ENCODE data around the gene NFATC3.

NFATC3 gene

DNA sequence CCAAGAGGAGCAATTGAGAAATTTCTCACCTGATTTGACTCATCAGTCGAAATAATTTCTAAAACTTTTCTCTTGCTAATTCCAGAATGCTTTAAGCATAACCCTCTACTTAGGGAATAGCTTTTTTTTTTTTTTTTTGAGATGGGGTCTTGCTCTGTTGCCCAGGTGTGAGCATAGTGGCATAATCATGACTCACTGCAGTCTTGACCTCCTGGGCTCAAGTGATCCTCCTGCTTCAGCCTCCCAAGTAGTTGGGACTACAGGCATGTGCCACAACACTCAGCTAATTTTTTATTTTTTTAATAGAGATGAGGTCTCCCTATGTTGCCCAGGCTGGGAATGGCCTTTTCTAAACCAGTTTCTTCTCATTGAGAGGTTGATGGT lies 13.7 kb upstream of the NFATC3 start:
- Histone ChIP-seq H3K27ac (replicated peaks) (no peak overlapping the region), H3K27me3 (ENCODE audit: insufficient read depth, poor library complexity, severe bottlenecking) (no peaks in the 10 kb centered on the region), H3K4me3 (replicated peaks; ENCODE audit: insufficient read depth, low read length) (no peak overlapping the region)
- DNase-seq (ENCODE audit: low read depth in 1 of 2, low spot score in 1 of 2) = no peak
- TF ChIP-seq POLR2AphosphoS5 (IDR thresholded peaks at IDR 0.05; ENCODE audit: low read depth) (no peak), SPI1 (IDR thresholded peaks at IDR 0.05; ENCODE audit: borderline replicate concordance, low read depth) (no peak), GABPA (IDR thresholded peaks at IDR 0.05; ENCODE audit: low read depth) (no peak)
- TF ChIP-seq, protein P1, sequence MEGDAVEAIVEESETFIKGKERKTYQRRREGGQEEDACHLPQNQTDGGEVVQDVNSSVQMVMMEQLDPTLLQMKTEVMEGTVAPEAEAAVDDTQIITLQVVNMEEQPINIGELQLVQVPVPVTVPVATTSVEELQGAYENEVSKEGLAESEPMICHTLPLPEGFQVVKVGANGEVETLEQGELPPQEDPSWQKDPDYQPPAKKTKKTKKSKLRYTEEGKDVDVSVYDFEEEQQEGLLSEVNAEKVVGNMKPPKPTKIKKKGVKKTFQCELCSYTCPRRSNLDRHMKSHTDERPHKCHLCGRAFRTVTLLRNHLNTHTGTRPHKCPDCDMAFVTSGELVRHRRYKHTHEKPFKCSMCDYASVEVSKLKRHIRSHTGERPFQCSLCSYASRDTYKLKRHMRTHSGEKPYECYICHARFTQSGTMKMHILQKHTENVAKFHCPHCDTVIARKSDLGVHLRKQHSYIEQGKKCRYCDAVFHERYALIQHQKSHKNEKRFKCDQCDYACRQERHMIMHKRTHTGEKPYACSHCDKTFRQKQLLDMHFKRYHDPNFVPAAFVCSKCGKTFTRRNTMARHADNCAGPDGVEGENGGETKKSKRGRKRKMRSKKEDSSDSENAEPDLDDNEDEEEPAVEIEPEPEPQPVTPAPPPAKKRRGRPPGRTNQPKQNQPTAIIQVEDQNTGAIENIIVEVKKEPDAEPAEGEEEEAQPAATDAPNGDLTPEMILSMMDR (IDR thresholded peaks at IDR 0.05; ENCODE audit: insufficient read depth, low read length) = no peak
- TF ChIP-seq, protein P2, sequence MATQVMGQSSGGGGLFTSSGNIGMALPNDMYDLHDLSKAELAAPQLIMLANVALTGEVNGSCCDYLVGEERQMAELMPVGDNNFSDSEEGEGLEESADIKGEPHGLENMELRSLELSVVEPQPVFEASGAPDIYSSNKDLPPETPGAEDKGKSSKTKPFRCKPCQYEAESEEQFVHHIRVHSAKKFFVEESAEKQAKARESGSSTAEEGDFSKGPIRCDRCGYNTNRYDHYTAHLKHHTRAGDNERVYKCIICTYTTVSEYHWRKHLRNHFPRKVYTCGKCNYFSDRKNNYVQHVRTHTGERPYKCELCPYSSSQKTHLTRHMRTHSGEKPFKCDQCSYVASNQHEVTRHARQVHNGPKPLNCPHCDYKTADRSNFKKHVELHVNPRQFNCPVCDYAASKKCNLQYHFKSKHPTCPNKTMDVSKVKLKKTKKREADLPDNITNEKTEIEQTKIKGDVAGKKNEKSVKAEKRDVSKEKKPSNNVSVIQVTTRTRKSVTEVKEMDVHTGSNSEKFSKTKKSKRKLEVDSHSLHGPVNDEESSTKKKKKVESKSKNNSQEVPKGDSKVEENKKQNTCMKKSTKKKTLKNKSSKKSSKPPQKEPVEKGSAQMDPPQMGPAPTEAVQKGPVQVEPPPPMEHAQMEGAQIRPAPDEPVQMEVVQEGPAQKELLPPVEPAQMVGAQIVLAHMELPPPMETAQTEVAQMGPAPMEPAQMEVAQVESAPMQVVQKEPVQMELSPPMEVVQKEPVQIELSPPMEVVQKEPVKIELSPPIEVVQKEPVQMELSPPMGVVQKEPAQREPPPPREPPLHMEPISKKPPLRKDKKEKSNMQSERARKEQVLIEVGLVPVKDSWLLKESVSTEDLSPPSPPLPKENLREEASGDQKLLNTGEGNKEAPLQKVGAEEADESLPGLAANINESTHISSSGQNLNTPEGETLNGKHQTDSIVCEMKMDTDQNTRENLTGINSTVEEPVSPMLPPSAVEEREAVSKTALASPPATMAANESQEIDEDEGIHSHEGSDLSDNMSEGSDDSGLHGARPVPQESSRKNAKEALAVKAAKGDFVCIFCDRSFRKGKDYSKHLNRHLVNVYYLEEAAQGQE (IDR thresholded peaks at IDR 0.05; ENCODE audit: insufficient replicate concordance, low read depth) = no peak

DNA sequence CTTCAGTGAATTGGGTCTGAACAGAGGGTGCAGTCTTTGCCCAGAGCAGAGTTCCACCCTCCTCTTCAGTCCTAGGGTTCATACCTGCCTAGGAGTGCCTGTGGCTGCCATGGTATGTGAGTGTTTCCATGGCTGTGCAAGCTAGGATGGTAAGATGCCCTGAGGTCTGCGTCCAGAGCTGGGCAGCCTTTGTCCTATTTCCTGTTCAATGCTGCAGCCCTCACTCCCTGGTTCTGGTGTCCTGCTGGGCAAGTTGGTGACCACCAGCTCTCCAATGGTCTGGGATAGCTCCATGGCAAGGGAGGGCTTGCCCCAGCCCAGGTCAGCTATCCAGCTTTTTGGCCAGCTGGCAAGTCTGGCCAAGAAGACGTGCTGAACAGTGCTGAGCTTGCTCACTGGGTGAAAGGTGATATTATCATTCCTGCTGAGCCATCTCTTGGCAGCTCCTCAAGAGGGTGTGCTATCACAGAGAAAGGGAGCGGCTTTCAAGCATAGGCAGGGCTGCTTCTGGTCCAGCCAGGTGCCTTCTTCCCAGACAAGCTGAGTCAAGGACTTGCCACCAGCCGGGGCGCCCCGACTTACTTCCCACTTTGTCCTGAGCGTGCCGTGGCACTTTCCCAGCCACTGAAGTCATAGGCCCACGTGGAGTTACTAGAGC lies 13.0 kb upstream of the NFATC3 start:
- H3K27me3 ChIP-seq (ENCODE audit: insufficient read depth, poor library complexity, severe bottlenecking) = no peaks in the 10 kb centered on the region
- no peak overlapping the region for H3K4me3 ChIP-seq (replicated peaks; ENCODE audit: insufficient read depth, low read length)
- TF ChIP-seq, protein P1 (IDR thresholded peaks at IDR 0.05; ENCODE audit: insufficient read depth, low read length) = no peak
- TF ChIP-seq SPI1 (IDR thresholded peaks at IDR 0.05; ENCODE audit: borderline replicate concordance, low read depth) (no peak), POLR2AphosphoS5 (IDR thresholded peaks at IDR 0.05; ENCODE audit: low read depth) (no peak), GABPA (IDR thresholded peaks at IDR 0.05; ENCODE audit: low read depth) (no peak)
- TF ChIP-seq, protein P2 (IDR thresholded peaks at IDR 0.05; ENCODE audit: insufficient replicate concordance, low read depth) = no peak
- no peak for DNase-seq (ENCODE audit: low read depth in 1 of 2, low spot score in 1 of 2)
- no peak overlapping the region for H3K27ac ChIP-seq (replicated peaks)

DNA sequence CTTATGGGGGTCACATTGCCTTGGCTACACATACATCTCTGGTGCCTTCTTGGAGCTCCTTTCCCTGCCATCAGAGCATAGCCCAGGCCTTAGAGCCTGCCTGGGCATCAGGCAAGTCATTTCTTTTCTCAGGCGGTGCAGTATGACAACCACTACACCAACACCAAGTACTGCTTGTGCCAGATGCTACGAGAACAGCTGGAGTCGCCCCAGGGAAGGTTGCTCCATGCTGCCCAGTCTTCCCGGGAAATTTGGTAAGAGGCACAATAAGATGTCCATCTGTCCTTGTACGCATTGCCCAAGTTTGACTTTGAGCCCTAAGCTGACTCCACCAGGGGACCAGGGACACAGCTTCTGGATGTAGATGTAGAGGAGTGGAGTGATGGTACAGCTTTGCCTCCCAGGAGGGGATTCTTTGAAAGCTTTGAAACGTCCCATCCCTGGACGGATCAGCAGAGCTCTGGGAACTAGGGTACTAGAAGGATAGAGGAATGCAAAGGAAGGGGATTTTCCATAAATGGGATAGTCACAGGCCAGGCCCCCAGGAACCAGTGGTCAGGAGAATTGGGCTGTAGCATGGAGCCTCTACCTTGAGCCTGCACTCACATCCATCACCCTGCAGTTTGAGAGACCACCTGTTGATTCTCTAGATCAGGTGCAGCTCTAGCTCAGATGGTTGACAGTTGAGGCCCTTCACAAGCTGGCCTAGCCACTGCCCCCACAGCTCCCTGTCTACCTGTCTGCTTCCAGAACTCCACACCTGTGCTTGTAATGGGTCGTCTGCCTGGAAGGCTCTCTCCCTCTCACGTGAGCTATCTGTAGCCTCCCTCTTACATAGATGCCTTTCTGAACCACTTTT lies 11.0 kb upstream of the NFATC3 start:
- TF ChIP-seq SPI1 (IDR thresholded peaks at IDR 0.05; ENCODE audit: borderline replicate concordance, low read depth) (no peak), POLR2AphosphoS5 (IDR thresholded peaks at IDR 0.05; ENCODE audit: low read depth) (no peak), GABPA (IDR thresholded peaks at IDR 0.05; ENCODE audit: low read depth) (no peak)
- TF ChIP-seq, protein P1 (IDR thresholded peaks at IDR 0.05; ENCODE audit: insufficient read depth, low read length) = no peak
- TF ChIP-seq, protein P2 (IDR thresholded peaks at IDR 0.05; ENCODE audit: insufficient replicate concordance, low read depth) = no peak
- Histone ChIP-seq H3K4me3 (replicated peaks; ENCODE audit: insufficient read depth, low read length) (no peak overlapping the region), H3K27me3 (ENCODE audit: insufficient read depth, poor library complexity, severe bottlenecking) (no peaks in the 10 kb centered on the region), H3K27ac (replicated peaks) (peak overlapping the region; percentile 55)
- no peak for DNase-seq (ENCODE audit: low read depth in 1 of 2, low spot score in 1 of 2)

Measured in HL-60 (cell line).